ENCODE measurements around the gene RGS19. TPM values are rescaled to one million over a fixed set of nuclear protein-coding genes. Genes with fewer than 3 reads are reported as not detected.

RGS19 gene
- total RNA-seq, 1 experiment from 2014 or later = 43.2 TPM

DNA sequence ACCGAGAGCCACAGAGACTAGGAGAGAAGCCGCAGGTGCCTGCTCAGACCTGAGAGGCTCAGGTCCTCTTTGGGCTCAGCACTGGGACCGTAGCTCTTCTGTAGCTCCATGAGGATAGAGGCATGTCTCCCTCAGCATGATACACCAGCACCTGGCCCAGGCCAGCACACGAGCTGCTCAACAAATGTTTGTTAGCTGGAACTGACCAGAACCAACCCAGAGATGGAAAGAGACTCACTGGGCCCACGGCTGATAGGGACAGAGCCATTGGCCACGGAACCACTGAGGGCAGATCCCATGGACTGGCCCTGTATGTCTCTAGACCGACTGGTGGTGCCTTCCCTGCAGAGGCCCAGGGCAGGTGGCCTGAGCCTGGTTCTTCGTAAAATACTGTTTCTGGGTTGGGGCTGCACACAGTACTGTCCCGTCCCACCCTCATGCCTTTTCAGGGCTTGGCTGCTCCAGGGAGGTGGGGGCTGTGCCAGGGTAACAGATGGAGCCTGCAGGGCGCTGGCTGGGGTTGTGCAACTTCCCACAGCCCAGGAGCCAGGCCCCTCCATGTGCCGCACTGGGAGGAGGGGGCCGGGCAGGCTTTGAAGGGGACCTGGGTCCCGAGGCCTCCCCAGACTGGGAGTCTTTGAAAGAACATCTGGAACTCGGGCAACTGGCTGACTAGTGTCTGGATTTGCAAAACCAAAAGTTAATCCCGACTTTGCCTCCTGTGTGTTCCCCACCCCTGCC, 38.1 kb downstream of the RGS19 start:
- CTCF ChIA-PET = no interaction called here
- no peak overlapping the region for H3K4me3 ChIP-seq (ENCODE audit: low read length)
- no peaks in the 10 kb centered on the region for H3K9me2 ChIP-seq (replicated peaks; ENCODE audit: low read length)
- H2AFZ ChIP-seq (ENCODE audit: low read length) = no peak overlapping the region
- DNase-seq (no peak), ATAC-seq (no peak)
- H3K9me3 ChIP-seq (ENCODE audit: low read length) = no peaks in the 10 kb centered on the region
- no peak overlapping the region for H3K9ac ChIP-seq (ENCODE audit: low read length)
- no peaks in the 10 kb centered on the region for H4K20me1 ChIP-seq (ENCODE audit: low read length)
- no peak overlapping the region for H3K27ac ChIP-seq (ENCODE audit: low read length)
- intact Hi-C loops (cut with micrococcal nuclease) = no loop called here
- H3K27me3 ChIP-seq (ENCODE audit: low read length) = no peaks in the 10 kb centered on the region
- peaks cover 5% of the 10 kb centered on the region for H3F3A ChIP-seq (ENCODE audit: low read length, unreplicated experiment)
- peaks cover 25% of the 10 kb centered on the region for H3K4me1 ChIP-seq (ENCODE audit: insufficient read depth, low read length)
- peak overlapping the region; percentile 88; the same call in 1 of the 2 replicates for H3K4me2 ChIP-seq (ENCODE audit: low read length)
- no TSS peak for BruUV-seq (replicated peaks)
- H3K79me2 ChIP-seq (ENCODE audit: low read length) = no peaks in the 10 kb centered on the region
- POLR2A ChIA-PET (ENCODE audit: unreplicated experiment) = no interaction called here
- TF ChIP-seq CTCF (conservative IDR thresholded peaks at IDR 0.05; ENCODE audit: low read depth, low read length) (no peak), EZH2 (IDR thresholded peaks at IDR 0.05; ENCODE audit: low read length, unreplicated experiment) (no peak), EZH2phosphoT487 (IDR thresholded peaks at IDR 0.05; ENCODE audit: borderline replicate concordance, low read length) (no peak)
- H3K36me3 ChIP-seq (ENCODE audit: low read depth, low read length) = no peaks in the 10 kb centered on the region

- intact Hi-C loops (cut with micrococcal nuclease) = no loop called here
- no peaks in the 10 kb centered on the region for H3K27me3 ChIP-seq (ENCODE audit: low read length)
- TF ChIP-seq EZH2phosphoT487 (IDR thresholded peaks at IDR 0.05; ENCODE audit: borderline replicate concordance, low read length) (no peak), EZH2 (IDR thresholded peaks at IDR 0.05; ENCODE audit: low read length, unreplicated experiment) (no peak), CTCF (conservative IDR thresholded peaks at IDR 0.05; ENCODE audit: low read depth, low read length) (no peak)
- H3K4me1 ChIP-seq (ENCODE audit: insufficient read depth, low read length) = peaks cover 21% of the 10 kb centered on the region
- no peaks in the 10 kb centered on the region for H3K36me3 ChIP-seq (ENCODE audit: low read depth, low read length)
- H3K27ac ChIP-seq (ENCODE audit: low read length) = no peak overlapping the region
- no peak overlapping the region for H2AFZ ChIP-seq (ENCODE audit: low read length)
- CTCF ChIA-PET = interaction anchor here (1.5 to 2.1 kb wide), 2 partner anchors 14 to 22 kb away, joined by 5 to 8 read pairs; partner anchors contain the start of gene TCEA2
- no peak for DNase-seq
- H3K79me2 ChIP-seq (ENCODE audit: low read length) = no peaks in the 10 kb centered on the region
- H4K20me1 ChIP-seq (ENCODE audit: low read length) = no peaks in the 10 kb centered on the region
- peaks cover 5% of the 10 kb centered on the region for H3F3A ChIP-seq (ENCODE audit: low read length, unreplicated experiment)
- no peaks in the 10 kb centered on the region for H3K9me2 ChIP-seq (replicated peaks; ENCODE audit: low read length)
- ATAC-seq = no peak
- H3K9me3 ChIP-seq (ENCODE audit: low read length) = no peaks in the 10 kb centered on the region
- H3K9ac ChIP-seq (ENCODE audit: low read length) = no peak overlapping the region
- BruUV-seq (replicated peaks) = no TSS peak
- H3K4me2 ChIP-seq (ENCODE audit: low read length) = no peak overlapping the region
- no peak overlapping the region for H3K4me3 ChIP-seq (ENCODE audit: low read length)
- POLR2A ChIA-PET (ENCODE audit: unreplicated experiment) = no interaction called here
These were observed 38.9 kb downstream of the RGS19 start for GRCh38 chr20:64040231-64041039.

Data from PC-3 (cell line).